ENCODE results near the gene RXRG.

DNA sequence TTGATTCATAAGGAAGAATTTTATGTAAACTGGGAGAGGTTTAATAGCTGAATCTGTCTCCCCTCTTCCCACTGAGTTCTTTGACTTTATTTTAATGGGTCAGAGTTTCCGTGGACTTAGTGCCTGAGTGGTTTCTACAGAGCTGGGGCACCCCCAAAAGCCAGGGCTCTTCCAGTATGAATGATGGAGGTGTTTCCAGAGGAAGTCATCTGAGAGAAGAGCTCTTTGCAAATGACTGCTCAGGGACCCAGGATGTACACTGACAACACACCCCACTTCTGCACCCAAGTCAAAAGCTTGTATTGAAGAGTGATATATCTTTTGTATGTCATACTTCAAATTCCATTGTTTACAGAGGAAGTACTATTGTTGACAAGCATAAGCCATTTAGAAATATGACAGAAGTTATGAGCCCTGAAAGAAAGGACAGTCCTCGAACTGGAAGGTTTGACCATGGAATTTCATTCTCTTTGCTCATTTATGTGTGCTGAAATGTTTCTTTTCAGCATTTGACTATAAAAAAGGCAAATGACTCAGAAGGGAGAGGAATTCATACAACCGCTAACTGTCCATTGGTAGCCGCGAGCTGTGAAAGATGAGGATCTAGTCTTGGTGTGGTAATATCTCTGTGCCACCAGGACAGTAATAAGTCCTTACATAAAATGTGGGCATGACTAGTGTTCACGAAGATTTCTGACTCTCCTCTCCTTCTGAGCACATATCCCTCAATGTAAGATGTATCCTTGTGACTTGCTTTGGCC is 63.0 kb downstream of the RXRG start:
- TF ChIP-seq, protein P1, sequence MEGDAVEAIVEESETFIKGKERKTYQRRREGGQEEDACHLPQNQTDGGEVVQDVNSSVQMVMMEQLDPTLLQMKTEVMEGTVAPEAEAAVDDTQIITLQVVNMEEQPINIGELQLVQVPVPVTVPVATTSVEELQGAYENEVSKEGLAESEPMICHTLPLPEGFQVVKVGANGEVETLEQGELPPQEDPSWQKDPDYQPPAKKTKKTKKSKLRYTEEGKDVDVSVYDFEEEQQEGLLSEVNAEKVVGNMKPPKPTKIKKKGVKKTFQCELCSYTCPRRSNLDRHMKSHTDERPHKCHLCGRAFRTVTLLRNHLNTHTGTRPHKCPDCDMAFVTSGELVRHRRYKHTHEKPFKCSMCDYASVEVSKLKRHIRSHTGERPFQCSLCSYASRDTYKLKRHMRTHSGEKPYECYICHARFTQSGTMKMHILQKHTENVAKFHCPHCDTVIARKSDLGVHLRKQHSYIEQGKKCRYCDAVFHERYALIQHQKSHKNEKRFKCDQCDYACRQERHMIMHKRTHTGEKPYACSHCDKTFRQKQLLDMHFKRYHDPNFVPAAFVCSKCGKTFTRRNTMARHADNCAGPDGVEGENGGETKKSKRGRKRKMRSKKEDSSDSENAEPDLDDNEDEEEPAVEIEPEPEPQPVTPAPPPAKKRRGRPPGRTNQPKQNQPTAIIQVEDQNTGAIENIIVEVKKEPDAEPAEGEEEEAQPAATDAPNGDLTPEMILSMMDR (IDR thresholded peaks at IDR 0.05): no peak
- no peak for TF ChIP-seq POLR2A (IDR thresholded peaks at IDR 0.05)
